Measurements from ENCODE around the gene MMP14. TPM values are rescaled to one million over a fixed set of nuclear protein-coding genes. Genes with fewer than 3 reads are reported as not detected.

The MMP14 gene
- total and polyA plus RNA-seq, 9 of the 15 experiments (the other 6 are each of a cell fraction or from before 2014, with no cell fraction given) = 0.36 to 5.8 (median 1.3) TPM; not detected in 2

- TF ChIP-seq, protein P1, sequence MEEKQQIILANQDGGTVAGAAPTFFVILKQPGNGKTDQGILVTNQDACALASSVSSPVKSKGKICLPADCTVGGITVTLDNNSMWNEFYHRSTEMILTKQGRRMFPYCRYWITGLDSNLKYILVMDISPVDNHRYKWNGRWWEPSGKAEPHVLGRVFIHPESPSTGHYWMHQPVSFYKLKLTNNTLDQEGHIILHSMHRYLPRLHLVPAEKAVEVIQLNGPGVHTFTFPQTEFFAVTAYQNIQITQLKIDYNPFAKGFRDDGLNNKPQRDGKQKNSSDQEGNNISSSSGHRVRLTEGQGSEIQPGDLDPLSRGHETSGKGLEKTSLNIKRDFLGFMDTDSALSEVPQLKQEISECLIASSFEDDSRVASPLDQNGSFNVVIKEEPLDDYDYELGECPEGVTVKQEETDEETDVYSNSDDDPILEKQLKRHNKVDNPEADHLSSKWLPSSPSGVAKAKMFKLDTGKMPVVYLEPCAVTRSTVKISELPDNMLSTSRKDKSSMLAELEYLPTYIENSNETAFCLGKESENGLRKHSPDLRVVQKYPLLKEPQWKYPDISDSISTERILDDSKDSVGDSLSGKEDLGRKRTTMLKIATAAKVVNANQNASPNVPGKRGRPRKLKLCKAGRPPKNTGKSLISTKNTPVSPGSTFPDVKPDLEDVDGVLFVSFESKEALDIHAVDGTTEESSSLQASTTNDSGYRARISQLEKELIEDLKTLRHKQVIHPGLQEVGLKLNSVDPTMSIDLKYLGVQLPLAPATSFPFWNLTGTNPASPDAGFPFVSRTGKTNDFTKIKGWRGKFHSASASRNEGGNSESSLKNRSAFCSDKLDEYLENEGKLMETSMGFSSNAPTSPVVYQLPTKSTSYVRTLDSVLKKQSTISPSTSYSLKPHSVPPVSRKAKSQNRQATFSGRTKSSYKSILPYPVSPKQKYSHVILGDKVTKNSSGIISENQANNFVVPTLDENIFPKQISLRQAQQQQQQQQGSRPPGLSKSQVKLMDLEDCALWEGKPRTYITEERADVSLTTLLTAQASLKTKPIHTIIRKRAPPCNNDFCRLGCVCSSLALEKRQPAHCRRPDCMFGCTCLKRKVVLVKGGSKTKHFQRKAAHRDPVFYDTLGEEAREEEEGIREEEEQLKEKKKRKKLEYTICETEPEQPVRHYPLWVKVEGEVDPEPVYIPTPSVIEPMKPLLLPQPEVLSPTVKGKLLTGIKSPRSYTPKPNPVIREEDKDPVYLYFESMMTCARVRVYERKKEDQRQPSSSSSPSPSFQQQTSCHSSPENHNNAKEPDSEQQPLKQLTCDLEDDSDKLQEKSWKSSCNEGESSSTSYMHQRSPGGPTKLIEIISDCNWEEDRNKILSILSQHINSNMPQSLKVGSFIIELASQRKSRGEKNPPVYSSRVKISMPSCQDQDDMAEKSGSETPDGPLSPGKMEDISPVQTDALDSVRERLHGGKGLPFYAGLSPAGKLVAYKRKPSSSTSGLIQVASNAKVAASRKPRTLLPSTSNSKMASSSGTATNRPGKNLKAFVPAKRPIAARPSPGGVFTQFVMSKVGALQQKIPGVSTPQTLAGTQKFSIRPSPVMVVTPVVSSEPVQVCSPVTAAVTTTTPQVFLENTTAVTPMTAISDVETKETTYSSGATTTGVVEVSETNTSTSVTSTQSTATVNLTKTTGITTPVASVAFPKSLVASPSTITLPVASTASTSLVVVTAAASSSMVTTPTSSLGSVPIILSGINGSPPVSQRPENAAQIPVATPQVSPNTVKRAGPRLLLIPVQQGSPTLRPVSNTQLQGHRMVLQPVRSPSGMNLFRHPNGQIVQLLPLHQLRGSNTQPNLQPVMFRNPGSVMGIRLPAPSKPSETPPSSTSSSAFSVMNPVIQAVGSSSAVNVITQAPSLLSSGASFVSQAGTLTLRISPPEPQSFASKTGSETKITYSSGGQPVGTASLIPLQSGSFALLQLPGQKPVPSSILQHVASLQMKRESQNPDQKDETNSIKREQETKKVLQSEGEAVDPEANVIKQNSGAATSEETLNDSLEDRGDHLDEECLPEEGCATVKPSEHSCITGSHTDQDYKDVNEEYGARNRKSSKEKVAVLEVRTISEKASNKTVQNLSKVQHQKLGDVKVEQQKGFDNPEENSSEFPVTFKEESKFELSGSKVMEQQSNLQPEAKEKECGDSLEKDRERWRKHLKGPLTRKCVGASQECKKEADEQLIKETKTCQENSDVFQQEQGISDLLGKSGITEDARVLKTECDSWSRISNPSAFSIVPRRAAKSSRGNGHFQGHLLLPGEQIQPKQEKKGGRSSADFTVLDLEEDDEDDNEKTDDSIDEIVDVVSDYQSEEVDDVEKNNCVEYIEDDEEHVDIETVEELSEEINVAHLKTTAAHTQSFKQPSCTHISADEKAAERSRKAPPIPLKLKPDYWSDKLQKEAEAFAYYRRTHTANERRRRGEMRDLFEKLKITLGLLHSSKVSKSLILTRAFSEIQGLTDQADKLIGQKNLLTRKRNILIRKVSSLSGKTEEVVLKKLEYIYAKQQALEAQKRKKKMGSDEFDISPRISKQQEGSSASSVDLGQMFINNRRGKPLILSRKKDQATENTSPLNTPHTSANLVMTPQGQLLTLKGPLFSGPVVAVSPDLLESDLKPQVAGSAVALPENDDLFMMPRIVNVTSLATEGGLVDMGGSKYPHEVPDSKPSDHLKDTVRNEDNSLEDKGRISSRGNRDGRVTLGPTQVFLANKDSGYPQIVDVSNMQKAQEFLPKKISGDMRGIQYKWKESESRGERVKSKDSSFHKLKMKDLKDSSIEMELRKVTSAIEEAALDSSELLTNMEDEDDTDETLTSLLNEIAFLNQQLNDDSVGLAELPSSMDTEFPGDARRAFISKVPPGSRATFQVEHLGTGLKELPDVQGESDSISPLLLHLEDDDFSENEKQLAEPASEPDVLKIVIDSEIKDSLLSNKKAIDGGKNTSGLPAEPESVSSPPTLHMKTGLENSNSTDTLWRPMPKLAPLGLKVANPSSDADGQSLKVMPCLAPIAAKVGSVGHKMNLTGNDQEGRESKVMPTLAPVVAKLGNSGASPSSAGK (IDR thresholded peaks at IDR 0.05) = peak; percentile 54; the same call in 1 of the 2 replicates
- TF ChIP-seq CREB5 (CRISPR knock-in tag; IDR thresholded peaks at IDR 0.05) = no peak
- no peak for TF ChIP-seq PYGO2 (tag; IDR thresholded peaks at IDR 0.05)
- TF ChIP-seq KHSRP (IDR thresholded peaks at IDR 0.05) = no peak
- no peak for TF ChIP-seq KDM2B (CRISPR knock-in tag; IDR thresholded peaks at IDR 0.05)
- TF ChIP-seq HLTF (IDR thresholded peaks at IDR 0.05) = no peak
- TF ChIP-seq, protein P2, sequence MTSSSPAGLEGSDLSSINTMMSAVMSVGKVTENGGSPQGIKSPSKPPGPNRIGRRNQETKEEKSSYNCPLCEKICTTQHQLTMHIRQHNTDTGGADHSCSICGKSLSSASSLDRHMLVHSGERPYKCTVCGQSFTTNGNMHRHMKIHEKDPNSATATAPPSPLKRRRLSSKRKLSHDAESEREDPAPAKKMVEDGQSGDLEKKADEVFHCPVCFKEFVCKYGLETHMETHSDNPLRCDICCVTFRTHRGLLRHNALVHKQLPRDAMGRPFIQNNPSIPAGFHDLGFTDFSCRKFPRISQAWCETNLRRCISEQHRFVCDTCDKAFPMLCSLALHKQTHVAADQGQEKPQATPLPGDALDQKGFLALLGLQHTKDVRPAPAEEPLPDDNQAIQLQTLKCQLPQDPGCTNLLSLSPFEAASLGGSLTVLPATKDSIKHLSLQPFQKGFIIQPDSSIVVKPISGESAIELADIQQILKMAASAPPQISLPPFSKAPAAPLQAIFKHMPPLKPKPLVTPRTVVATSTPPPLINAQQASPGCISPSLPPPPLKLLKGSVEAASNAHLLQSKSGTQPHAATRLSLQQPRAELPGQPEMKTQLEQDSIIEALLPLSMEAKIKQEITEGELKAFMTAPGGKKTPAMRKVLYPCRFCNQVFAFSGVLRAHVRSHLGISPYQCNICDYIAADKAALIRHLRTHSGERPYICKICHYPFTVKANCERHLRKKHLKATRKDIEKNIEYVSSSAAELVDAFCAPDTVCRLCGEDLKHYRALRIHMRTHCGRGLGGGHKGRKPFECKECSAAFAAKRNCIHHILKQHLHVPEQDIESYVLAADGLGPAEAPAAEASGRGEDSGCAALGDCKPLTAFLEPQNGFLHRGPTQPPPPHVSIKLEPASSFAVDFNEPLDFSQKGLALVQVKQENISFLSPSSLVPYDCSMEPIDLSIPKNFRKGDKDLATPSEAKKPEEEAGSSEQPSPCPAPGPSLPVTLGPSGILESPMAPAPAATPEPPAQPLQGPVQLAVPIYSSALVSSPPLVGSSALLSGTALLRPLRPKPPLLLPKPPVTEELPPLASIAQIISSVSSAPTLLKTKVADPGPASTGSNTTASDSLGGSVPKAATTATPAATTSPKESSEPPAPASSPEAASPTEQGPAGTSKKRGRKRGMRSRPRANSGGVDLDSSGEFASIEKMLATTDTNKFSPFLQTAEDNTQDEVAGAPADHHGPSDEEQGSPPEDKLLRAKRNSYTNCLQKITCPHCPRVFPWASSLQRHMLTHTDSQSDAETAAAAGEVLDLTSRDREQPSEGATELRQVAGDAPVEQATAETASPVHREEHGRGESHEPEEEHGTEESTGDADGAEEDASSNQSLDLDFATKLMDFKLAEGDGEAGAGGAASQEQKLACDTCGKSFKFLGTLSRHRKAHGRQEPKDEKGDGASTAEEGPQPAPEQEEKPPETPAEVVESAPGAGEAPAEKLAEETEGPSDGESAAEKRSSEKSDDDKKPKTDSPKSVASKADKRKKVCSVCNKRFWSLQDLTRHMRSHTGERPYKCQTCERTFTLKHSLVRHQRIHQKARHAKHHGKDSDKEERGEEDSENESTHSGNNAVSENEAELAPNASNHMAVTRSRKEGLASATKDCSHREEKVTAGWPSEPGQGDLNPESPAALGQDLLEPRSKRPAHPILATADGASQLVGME (CRISPR knock-in tag; IDR thresholded peaks at IDR 0.05) = no peak
- TF ChIP-seq NCOA1 (IDR thresholded peaks at IDR 0.05; ENCODE audit: low read depth) = no peak
- TF ChIP-seq SRSF3 (IDR thresholded peaks at IDR 0.05; ENCODE audit: insufficient read depth, low read length) = 0 out of 2 replicates have a peak, but pooled peaks have one; percentile 74
These were observed 6.5 kb upstream of the MMP14 start, which contains the start of gene MRPL52 (continued) for GRCh38 chr14:22829661-22830442.

Data from K562 (cell line).